ENCODE data around the gene TTC39B. TPM values are rescaled to one million over a fixed set of nuclear protein-coding genes. Genes with fewer than 3 reads are reported as not detected.

Gene TTC39B
- total RNA-seq, 2 donors from 2014 or later: 53.5 to 69.5 TPM

- H3K27ac Mint-ChIP-seq: no peak overlapping the region
Observed at GRCh38 chr9:15274425-15274824, 32.6 kb downstream of the TTC39B start.

DNA sequence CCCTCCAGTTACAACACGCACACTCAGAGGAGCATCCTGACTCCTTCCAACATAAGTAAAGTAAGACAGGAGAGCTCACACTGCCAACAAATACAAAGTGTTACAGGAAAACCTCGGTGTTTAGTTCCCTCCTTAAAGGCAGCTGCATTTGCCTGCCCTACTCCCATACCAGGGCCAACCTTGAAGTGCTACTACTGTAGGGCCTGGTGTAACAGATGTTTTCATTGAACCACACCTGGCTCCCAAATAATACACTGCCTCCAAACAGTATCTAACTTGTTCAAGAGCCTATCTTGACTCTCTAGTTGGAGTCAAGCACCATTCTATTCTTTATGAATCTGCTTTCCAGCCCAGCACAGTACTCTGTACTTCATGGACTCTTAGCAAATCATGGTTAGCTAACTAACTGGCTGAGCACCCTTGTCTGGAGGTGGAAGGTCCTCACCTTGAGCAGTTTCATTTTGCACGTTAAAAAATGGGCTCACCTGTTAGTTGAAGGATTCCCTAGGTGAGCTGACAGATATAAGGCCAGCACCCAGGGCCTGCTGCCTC lies 34.6 kb downstream of the TTC39B start:
- Mint-ChIP-seq H3K4me3 (no peak overlapping the region), H3K27me3 (ENCODE audit: insufficient read depth) (no peaks in the 10 kb centered on the region), H3K36me3 (ENCODE audit: low read depth) (peaks cover 68% of the 10 kb centered on the region), H3K27ac (no peak overlapping the region), H3K9me3 (peaks cover 8% of the 10 kb centered on the region), H3K4me1 (peaks cover 18% of the 10 kb centered on the region)
- Histone ChIP-seq H3K27me3 (ENCODE audit: control insufficient read depth, insufficient read depth, low read length, poor library complexity, severe bottlenecking) (no peaks in the 10 kb centered on the region), H3K36me3 (ENCODE audit: control insufficient read depth, insufficient read depth, low read length) (peaks cover 44% of the 10 kb centered on the region), H3K9ac (ENCODE audit: extremely low read depth, low read length, poor library complexity, severe bottlenecking) (no peak overlapping the region), H3K4me1 (ENCODE audit: control insufficient read depth, insufficient read depth, low read length) (no peaks in the 10 kb centered on the region), H3K27ac (ENCODE audit: low read depth, low read length) (no peak overlapping the region), H3K9me3 (ENCODE audit: control insufficient read depth, low read length) (peaks cover 13% of the 10 kb centered on the region), H3K4me3 (ENCODE audit: low read length) (no peak overlapping the region)
- TF ChIP-seq CTCF (conservative IDR thresholded peaks at IDR 0.05): no peak
- 80 to 83% methylated on average over 3 of the region's 3 CpGs for WGBS, 2 experiments (ENCODE audit: insufficient coverage in 1 of 2, insufficient read length in 1 of 2)
- no peak for DNase-seq

More at GRCh38 chr9:15274425-15274824, 32.6 kb downstream of the TTC39B start:
- Histone ChIP-seq H3K27ac (ENCODE audit: low read depth, low read length) (no peak overlapping the region), H3K4me1 (ENCODE audit: control insufficient read depth, insufficient read depth, low read length) (no peaks in the 10 kb centered on the region), H3K27me3 (ENCODE audit: control insufficient read depth, insufficient read depth, low read length, poor library complexity, severe bottlenecking) (no peaks in the 10 kb centered on the region), H3K9ac (ENCODE audit: extremely low read depth, low read length, poor library complexity, severe bottlenecking) (no peak overlapping the region), H3K36me3 (ENCODE audit: control insufficient read depth, insufficient read depth, low read length) (peaks cover 33% of the 10 kb centered on the region), H3K4me3 (ENCODE audit: low read length) (no peak overlapping the region), H3K9me3 (ENCODE audit: control insufficient read depth, low read length) (peaks cover 6% of the 10 kb centered on the region)
- no peak for TF ChIP-seq CTCF (conservative IDR thresholded peaks at IDR 0.05)
- Mint-ChIP-seq H3K4me1 (peaks cover 28% of the 10 kb centered on the region), H3K9me3 (peaks cover 8% of the 10 kb centered on the region), H3K4me3 (no peak overlapping the region), H3K27me3 (ENCODE audit: insufficient read depth) (no peaks in the 10 kb centered on the region), H3K36me3 (ENCODE audit: low read depth) (peaks cover 57% of the 10 kb centered on the region)
- 82 to 100% methylated on average over 1 of the region's 1 CpG for WGBS, 2 experiments (ENCODE audit: insufficient coverage in 1 of 2, insufficient read length in 1 of 2)
- no peak for DNase-seq

DNA sequence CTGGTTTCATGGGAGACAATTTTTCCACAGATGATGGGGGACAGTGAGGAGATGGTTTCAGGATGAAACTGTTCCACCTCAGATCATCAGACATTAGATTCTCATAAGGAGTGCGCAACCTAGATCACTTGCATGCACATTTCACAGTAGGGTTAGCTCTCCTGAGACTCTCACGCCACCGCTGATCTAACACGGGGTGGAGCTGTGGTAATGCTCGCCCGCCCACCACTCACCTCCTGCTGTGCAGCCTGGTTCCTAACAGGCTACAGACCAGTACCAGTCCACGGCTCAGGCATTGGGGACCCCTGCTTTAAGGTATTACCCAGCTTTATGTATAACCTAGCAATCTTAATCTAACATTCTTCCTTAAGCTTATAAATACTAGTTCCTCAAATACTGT lies 35.6 kb downstream of the TTC39B start:
- TF ChIP-seq CTCF (conservative IDR thresholded peaks at IDR 0.05): no peak
- no peak overlapping the region for H3K9ac ChIP-seq (ENCODE audit: extremely low read depth, low read length, poor library complexity, severe bottlenecking)
- no peaks in the 10 kb centered on the region for H3K27me3 Mint-ChIP-seq (ENCODE audit: insufficient read depth)
- no peaks in the 10 kb centered on the region for H3K27me3 ChIP-seq (ENCODE audit: control insufficient read depth, insufficient read depth, low read length, poor library complexity, severe bottlenecking)
- peak; percentile 59 for DNase-seq
- no peak overlapping the region for H3K27ac ChIP-seq (ENCODE audit: low read depth, low read length)
- H3K36me3 ChIP-seq (ENCODE audit: control insufficient read depth, insufficient read depth, low read length): peaks cover 49% of the 10 kb centered on the region
- peaks cover 10% of the 10 kb centered on the region for H3K9me3 Mint-ChIP-seq
- H3K9me3 ChIP-seq (ENCODE audit: control insufficient read depth, low read length): peaks cover 17% of the 10 kb centered on the region
- H3K4me3 ChIP-seq (ENCODE audit: low read length): no peak overlapping the region
- H3K27ac Mint-ChIP-seq: no peak overlapping the region
- peaks cover 74% of the 10 kb centered on the region for H3K36me3 Mint-ChIP-seq (ENCODE audit: low read depth)
- H3K4me1 ChIP-seq (ENCODE audit: control insufficient read depth, insufficient read depth, low read length): no peaks in the 10 kb centered on the region
- H3K4me1 Mint-ChIP-seq: peaks cover 12% of the 10 kb centered on the region
- no peak overlapping the region for H3K4me3 Mint-ChIP-seq
- 90 to 100% methylated on average over 4 to 7 of the region's 7 CpGs for WGBS, 2 experiments (ENCODE audit: insufficient coverage in 1 of 2, insufficient read length in 1 of 2)

Data from endodermal cell (in vitro differentiated cells).